B cell (primary cell): ENCODE data around the gene RAC2. TPM values are rescaled to one million over a fixed set of nuclear protein-coding genes. Genes with fewer than 3 reads are reported as not detected.

ENCODE experiments used
- ATAC-seq: fragments of 200-7000 bp; cut with Tn5 transposase; one replicate; pipeline ENCODE4 v1.10.0; 2021; ENCODE audit warnings: low read depth, mild to moderate bottlenecking, moderate number of reproducible peaks, moderate library complexity
- CTCF ChIA-PET: fragments of 350-600 bp; sonication (Branson Sonifier 250); formaldehyde crosslinking; loops from one replicate; lab custom pipeline; 2021; ENCODE audit warnings: antibody characterized with exemption, inconsistent platforms; lab: Charles Lee
- POLR2A ChIA-PET: fragments of 350-600 bp; sonication (Branson Sonifier 250); formaldehyde crosslinking; loops from one replicate; lab custom pipeline; 2021; ENCODE audit warnings: antibody characterized with exemption; lab: Charles Lee
- DNase-seq: peaks from one replicate; pipeline ENCODE4 v3.0.0; 2013
- H2AFZ ChIP-seq: 2 replicates; pipeline ENCODE4 v1.6.1; 2012; ENCODE audit warnings: mild to moderate bottlenecking, low read depth, low read length; ENCODE audit not compliant: insufficient read depth, poor library complexity, severe bottlenecking
- H3K27ac ChIP-seq, 2 donors: 1 replicate in 1 of 2; 2 replicates in 1 of 2; pipeline ENCODE4 v1.5.1; 2012 to 2013; ENCODE audit warnings: low read length in 2 of 2, mild to moderate bottlenecking in 2 of 2, moderate library complexity in 1 of 2
- H3K27me3 ChIP-seq, 4 experiments: fragments of 200-600 bp in 1 of 4; sonication (generic) in 1 of 4; replicated peaks in 1 of 4; 1 replicate in 2 of 4; 2 replicates in 2 of 4; pipeline versions ENCODE4 v1.6.1 to v1.7.0; 2013 to 2016; ENCODE audit warnings: low read length in 3 of 4, mild to moderate bottlenecking in 2 of 4, mixed read lengths in 1 of 4, moderate library complexity in 1 of 4; ENCODE audit not compliant: insufficient read depth in 4 of 4, control insufficient read depth in 3 of 4; ENCODE audit errors: control extremely low read depth in 1 of 4
- H3K36me3 ChIP-seq, 2 experiments: replicated peaks in 1 of 2; 1 replicate in 1 of 2; 2 replicates in 1 of 2; pipeline versions ENCODE4 v1.6.1 to v1.7.1; 2013; ENCODE audit warnings: low read length in 1 of 2; ENCODE audit not compliant: insufficient read depth in 2 of 2, control insufficient read depth in 1 of 2; ENCODE audit errors: control extremely low read depth in 1 of 2, extremely low read depth in 1 of 2
- H3K4me1 ChIP-seq, 2 donors: fragments of 200-600 bp in 1 of 2; sonication (generic) in 1 of 2; 1 replicate in 1 of 2; 2 replicates in 1 of 2; pipeline versions ENCODE4 v1.5.1 to v1.6.1; 2013 to 2017; ENCODE audit warnings: low read length in 2 of 2; ENCODE audit not compliant: control insufficient read depth in 2 of 2, insufficient read depth in 2 of 2
- H3K4me2 ChIP-seq: replicated peaks from 2 replicates; pipeline ENCODE3; 2012; ENCODE audit warnings: mild to moderate bottlenecking, low read depth, low read length; ENCODE audit not compliant: poor library complexity, severe bottlenecking
- H3K4me3 ChIP-seq, 5 experiments: fragments of 200-600 bp in 1 of 5; sonication (generic) in 1 of 5; 1 replicate in 3 of 5; 2 replicates in 2 of 5; pipeline versions ENCODE4 v1.5.1 to v1.7.0; 2011 to 2016; ENCODE audit warnings: low read length in 4 of 5, mild to moderate bottlenecking in 4 of 5, low read depth in 2 of 5, control low read depth in 1 of 5, moderate library complexity in 1 of 5; ENCODE audit not compliant: insufficient read depth in 1 of 5; ENCODE audit errors: control extremely low read depth in 1 of 5, extremely low read depth in 1 of 5
- H3K79me2 ChIP-seq: fragments of 200-600 bp; sonication (generic); one replicate; pipeline ENCODE4 v1.6.0; 2016; ENCODE audit warnings: low read length; ENCODE audit not compliant: control insufficient read depth, insufficient read depth
- H3K9ac ChIP-seq: fragments of 200-600 bp; sonication (generic); 2 replicates; pipeline ENCODE4 v1.6.1; 2017; ENCODE audit warnings: mild to moderate bottlenecking, low read length, moderate library complexity
- H3K9me3 ChIP-seq, 3 donors: one replicate each; pipeline versions ENCODE4 v1.6.1 to v1.7.1; 2013; ENCODE audit warnings: low read length in 2 of 3; ENCODE audit not compliant: control insufficient read depth in 2 of 3, insufficient read depth in 1 of 3; ENCODE audit errors: control extremely low read depth in 1 of 3
- H4K20me1 ChIP-seq: 2 replicates; pipeline ENCODE4 v1.6.0; 2012; ENCODE audit warnings: mild to moderate bottlenecking, low read length; ENCODE audit not compliant: insufficient read depth, control insufficient read depth, poor library complexity, severe bottlenecking
- H3K27ac Mint-ChIP-seq: one replicate; pipeline ENCODE4 v1.8.0; 2021; ENCODE audit warnings: mixed read lengths
- H3K27me3 Mint-ChIP-seq: one replicate; pipeline ENCODE4 v1.8.0; 2021; ENCODE audit warnings: mixed read lengths
- H3K4me1 Mint-ChIP-seq: one replicate; pipeline ENCODE4 v1.8.0; 2021; ENCODE audit warnings: mixed read lengths
- H3K4me3 Mint-ChIP-seq: one replicate; pipeline ENCODE4 v1.8.0; 2021; ENCODE audit warnings: mixed read lengths
- H3K9me3 Mint-ChIP-seq: one replicate; pipeline ENCODE4 v1.8.0; 2022; ENCODE audit warnings: mixed read lengths; ENCODE audit not compliant: insufficient read depth
- CTCF ChIP-seq: fragments of 200-600 bp; IDR thresholded peaks from one replicate; pipeline ENCODE4 v1.8.0; 2022; ENCODE audit warnings: antibody characterized with exemption, mild to moderate bottlenecking
- EZH2 ChIP-seq: IDR thresholded peaks from 2 replicates; pipeline ENCODE4 v1.6.1; 2012; ENCODE audit warnings: borderline replicate concordance, low read depth, mild to moderate bottlenecking, moderate library complexity, low read length; ENCODE audit not compliant: insufficient read depth, poor library complexity, severe bottlenecking
- WGBS: methylation state at CpG from one replicate; pipeline ENCODE4 v1.1.5; 2013; ENCODE audit warnings: missing lambda C conversion rate; ENCODE audit not compliant: insufficient coverage; 5-methylcytosine and 5-hydroxymethylcytosine counted together
- intact Hi-C: fragments of 100-400 bp; cut with micrococcal nuclease; formaldehyde crosslinking; loops from one replicate; pipeline ENCODE4 v1.10.0; 2022
- polyA plus RNA-seq: library from polyadenylated mRNA; depleted of rRNA; stranded (reverse); fragments of >200 nt; gene quantifications from 2 replicates; pipeline ENCODE4 v1.2.3, GENCODE V29; 2012
- total RNA-seq, 2 donors: library from RNA; stranded (reverse); fragments of 120-200 nt in 1 of 2; gene quantifications; 1 replicate in 1 of 2; 2 replicates in 1 of 2; pipeline versions ENCODE4 v1.2.3 to v1.2.4, GENCODE V29; 2013 to 2022

RAC2 gene
- total and polyA plus RNA-seq, 2 donors (not counting 1 experiment from before 2014, with no cell fraction given) = 273 to 776 TPM

- ChIA-PET POLR2A (interaction anchor here (0.7 to 5.5 kb wide), 9 partner anchors 12 to 43 kb away, joined by 3 to 83 read pairs (median 10); partner anchors contain the start of gene CYTH4), CTCF (interaction anchor here (0.8 to 17.0 kb wide), 13 partner anchors 11 to 351 kb away, joined by 3 to 377 read pairs (median 4); partner anchors contain the start of gene CYTH4)
- peak overlapping the region; percentile 89 for H3K27ac Mint-ChIP-seq
- peaks cover 69% of the 10 kb centered on the region for H4K20me1 ChIP-seq
- peaks cover 69 to 88% of the 10 kb centered on the region in 2 donors for H3K4me1 ChIP-seq
- peaks cover 75% of the 10 kb centered on the region for H3K79me2 ChIP-seq
- DNase-seq = peak; percentile 50
- H3K9me3 ChIP-seq = no peaks in the 10 kb centered on the region
- peak overlapping the region; percentile 98 for H3K4me2 ChIP-seq
- H3K27me3 Mint-ChIP-seq = no peaks in the 10 kb centered on the region
- peak overlapping the region; percentile 65 to 86 for H3K27ac ChIP-seq
- no peak overlapping the region for H2AFZ ChIP-seq
- intact Hi-C loops = loop anchor here (1.0 to 10.0 kb wide), 6 partner anchors 11 to 714 kb away; partner anchors contain the start of genes ANKRD54, EIF3D and EIF3L
- peaks cover 85% of the 10 kb centered on the region for H3K4me1 Mint-ChIP-seq
- no peaks in the 10 kb centered on the region for H3K27me3 ChIP-seq
- 44% methylated on average over 11 of the region's 19 CpGs for WGBS
- peak overlapping the region; percentile 92 for H3K9ac ChIP-seq
- peak overlapping the region; percentile 68 to 99 (median 97) for H3K4me3 ChIP-seq
- H3K36me3 ChIP-seq = peaks cover 0 to 52% of the 10 kb centered on the region in 2 experiments
- no peak for ATAC-seq
- H3K4me3 Mint-ChIP-seq = peak overlapping the region; percentile 97
- H3K9me3 Mint-ChIP-seq = no peaks in the 10 kb centered on the region
- TF ChIP-seq CTCF = no peak
- no peak for TF ChIP-seq EZH2
These were observed 2.5 kb downstream of the RAC2 start for GRCh38 chr22:37241351-37242142.
